ENCODE results near the gene COX4I1.

COX4I1 gene

DNA sequence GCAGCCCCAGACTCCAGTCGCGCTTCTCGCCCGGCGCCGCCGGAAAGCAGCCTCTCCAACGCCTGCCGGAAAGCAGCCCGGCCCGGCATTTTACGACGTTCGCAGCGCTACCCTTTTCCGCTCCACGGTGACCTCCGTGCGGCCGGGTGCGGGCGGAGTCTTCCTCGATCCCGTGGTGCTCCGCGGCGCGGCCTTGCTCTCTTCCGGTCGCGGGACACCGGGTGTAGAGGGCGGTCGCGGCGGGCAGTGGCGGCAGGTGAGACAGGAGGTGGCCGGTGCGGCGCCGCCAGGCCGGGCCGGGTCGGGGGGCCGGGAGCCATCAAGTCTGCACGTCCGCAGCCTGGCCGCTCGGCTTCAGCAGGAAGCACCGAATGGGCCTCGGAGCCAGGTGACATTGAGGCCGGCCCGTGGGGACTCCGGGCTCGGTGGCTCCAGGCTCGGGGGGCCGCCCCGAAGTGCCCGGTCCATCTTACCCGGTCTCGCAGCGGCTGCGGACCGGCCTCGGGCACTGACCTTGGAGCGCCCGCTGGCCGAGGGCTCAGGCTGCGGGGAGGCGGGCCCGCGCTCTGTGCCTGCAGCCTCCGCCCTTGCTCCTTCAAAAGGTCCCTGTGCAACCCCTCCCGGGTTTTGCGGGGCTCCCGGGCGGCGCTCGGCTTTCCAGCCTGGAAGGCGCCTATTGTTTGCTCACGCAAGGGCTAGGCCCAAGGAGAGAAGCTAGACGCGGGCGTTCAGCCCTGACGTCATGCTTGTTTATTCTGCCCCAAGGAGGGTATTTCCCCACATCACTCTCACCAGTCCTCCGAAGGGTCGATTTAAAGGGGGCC, at the start of gene COX4I1, which contains the start of gene EMC8:
Gene COX4I1 (plus strand): TSS at position 199 of the 824 bp plus-strand sequence. CDS start 1,511 bp downstream, outside the sequence.
Gene EMC8 (minus strand): TSS at position 48 of the 824 bp plus-strand sequence. CDS start 249 bp downstream, outside the sequence.
- peak; percentile 92 for DNase-seq

DNA sequence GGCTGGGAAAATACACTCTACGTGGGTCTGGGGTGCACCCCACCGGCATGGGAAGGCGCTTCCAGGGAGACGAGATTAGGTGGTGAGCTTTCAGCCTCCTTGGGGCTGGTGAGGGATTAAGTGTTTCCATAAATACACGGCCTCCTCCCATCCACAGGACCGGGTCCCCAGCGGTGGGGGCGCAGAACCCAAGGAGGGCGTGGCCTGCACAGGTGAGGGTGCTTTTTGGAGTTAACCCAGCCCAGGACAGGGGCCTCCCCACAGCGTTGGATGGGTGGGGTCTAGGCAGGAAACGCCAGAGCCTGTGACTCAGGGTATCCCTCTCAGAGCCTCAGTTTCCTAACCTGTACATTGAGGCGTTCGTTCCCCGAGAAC, 49.7 kb upstream of the COX4I1 start:
- DNase-seq: no peak

DNA sequence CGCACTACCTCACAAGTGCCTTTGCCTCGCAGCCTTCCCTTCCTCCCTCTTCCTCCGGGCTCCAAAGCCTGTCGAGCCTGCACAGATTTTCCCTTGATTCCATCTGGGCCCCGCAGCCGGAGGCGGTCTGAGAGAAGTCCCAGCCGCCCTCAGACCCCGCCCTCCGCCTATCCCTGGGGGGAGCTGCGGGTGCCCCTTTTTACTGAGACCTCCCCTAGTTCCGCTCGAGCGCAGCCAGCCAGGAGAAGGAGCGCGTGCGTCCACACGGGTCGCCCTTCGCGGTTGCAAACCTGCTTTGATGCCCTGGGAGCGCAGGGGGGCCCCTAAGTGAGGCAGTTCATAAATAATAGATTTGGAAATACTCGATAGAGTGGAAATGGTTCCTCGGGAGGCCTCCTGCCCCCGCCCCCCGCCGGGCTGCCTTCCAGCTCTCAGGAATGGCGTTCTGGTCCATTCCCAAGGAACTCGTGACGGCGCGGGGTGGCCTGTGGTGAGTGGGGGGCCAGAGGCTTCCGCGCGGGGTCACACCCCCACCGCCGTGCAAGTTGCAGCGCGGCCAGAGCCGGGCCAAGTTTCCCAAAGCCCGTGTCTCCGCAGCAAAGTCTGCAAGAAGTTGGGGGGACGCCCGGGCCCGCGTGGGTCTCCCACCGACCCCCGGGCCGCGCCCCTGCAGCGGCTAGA, 49.2 kb upstream of the COX4I1 start:
- peak; percentile 42 for DNase-seq

DNA sequence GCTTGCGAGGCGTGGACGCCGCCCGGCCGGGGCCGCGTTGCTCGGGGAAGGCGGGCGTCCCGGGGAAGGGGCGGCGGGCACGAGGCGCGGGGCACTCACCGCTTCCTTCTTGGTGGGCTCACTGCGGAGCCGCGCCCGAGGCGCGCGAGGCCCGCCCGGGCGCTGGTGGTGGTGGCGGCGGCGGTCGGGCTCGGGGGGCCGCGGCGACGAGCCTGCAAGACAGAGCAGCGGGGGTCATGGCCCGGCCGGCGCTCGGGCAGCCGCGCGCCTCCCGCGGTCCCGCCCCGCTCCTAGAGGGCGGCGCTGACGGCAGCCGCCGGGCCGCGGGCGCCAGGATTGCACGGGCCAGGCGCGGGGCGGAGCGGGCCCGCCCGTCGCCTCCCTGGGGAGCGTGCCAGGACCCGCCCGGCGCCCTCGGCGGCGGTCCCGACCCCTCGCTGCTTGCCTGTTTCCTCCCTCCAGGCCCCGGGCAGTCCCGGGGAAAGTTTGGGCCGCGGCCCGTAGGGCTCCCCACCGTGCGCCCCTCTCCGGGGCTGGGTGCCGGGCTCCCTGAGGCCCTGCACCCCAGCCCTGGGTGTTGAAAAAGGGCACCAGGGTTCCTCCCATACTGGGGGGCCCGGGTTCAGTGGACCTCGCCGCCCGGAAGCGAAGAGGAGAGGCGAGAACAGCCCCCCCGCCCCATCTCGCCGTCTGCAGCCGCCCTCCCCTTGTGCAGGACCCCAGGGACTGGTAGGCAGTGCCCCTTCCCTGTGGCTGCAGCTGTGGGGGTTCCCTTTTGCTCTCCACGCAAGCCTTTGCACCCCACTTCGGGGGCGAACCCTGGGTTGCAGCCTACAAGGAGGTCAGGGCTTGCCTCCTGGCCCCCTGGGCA, 48.4 kb upstream of the COX4I1 start, which contains the start of gene C16orf74:
Gene C16orf74 (minus strand): TSS at position 270 of the 871 bp plus-strand sequence. CDS start 15,879 bp downstream, outside the sequence.
- no peak for DNase-seq

- DNase-seq: no peak
Measured at GRCh38 chr16:85751698-85752501, 47.6 kb upstream of the COX4I1 start.

DNA sequence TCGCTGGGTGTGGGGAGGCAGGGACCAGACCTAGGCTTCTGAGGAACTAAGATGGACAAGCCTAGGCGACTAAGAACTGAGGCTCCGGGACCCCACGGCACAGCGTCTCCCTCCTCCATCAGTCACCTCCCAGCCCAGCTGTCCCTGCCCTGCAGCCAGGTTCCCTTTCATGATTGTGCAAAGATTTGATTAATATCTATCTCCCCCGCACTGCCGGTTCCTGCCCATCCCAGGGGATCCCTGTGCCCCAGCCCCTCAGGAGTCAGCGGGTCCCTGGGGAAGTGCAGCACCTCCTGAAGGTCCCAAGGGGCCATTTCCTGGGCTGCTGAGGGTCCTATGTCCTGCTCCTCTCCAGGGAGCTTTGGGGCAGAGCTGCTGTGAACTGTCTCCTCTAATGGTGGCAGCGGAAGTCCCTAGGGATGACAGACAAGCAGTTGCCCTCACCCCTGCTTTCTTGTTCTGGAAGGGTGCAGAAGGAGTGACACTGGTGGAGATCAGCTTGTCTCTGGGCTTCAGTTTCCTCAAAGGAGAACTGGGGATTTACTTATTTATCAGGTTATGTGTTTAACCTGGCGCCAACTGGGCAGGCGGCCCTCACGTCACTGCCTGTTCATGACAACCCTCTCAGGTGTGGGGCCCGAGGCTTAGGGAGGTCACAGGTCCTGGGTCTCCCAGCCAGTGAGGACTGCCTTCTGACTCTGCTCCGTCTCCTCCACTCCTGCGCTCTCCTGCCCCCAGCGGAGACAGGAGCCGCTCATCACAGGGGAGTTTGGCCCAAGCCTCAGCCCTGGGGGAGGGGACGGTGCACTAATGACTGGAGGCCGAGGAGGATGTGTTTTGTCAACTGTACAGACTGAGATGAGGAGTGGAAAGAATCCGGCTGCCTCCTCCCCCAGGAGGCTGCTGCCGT, 46.7 kb upstream of the COX4I1 start:
- no peak for DNase-seq

GRCh38 chr16:85753559-85753958, 45.9 kb upstream of the COX4I1 start:
- DNase-seq: no peak

- DNase-seq: no peak
Measured at GRCh38 chr16:85753976-85754375, 45.5 kb upstream of the COX4I1 start.

GRCh38 chr16:85754413-85754812, 45.1 kb upstream of the COX4I1 start:
- DNase-seq: peak; percentile 24

DNA sequence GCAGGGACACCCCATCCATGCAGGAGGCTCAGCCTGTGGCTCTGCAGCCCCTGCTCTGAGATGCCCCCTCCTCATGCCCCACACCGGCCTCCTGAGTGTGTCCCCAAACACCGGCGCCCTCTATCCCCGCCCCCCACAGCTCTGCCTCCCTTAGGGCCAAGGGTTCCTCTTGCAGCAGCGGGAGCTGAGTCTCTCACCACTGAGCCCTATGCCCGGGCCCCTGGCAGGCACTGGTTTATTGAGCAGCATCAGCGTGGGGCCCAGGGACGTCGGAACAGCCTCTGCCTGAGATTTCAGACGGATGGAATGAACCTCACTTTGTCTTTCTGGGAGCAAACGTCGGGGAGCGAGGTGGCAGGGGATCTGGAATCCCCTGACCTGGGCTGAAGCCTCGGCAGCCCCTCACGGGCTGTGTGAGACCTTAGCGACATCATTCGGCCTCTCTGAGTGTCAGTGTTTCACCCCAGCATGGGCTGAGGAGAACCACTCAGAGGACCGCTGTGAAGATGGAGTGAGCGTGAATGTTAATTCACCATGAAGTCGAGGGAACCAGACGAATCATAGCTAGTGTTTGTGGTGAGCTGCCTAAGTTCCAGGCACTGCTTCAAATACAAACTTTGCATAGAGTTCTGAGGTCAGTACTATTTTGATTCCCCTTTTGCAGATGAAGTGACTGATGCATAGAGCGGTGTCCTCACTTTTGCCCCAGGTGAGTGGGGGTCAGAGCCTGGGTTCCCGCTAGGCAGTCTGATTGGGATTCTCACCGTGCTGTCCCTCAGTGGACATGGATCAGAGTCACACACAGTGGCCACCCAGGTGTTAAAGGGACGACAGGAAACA, 43.3 kb upstream of the COX4I1 start:
- DNase-seq: peak; percentile 34

- DNase-seq: no peak
Measured at GRCh38 chr16:85757341-85757822, 42.1 kb upstream of the COX4I1 start.

DNA sequence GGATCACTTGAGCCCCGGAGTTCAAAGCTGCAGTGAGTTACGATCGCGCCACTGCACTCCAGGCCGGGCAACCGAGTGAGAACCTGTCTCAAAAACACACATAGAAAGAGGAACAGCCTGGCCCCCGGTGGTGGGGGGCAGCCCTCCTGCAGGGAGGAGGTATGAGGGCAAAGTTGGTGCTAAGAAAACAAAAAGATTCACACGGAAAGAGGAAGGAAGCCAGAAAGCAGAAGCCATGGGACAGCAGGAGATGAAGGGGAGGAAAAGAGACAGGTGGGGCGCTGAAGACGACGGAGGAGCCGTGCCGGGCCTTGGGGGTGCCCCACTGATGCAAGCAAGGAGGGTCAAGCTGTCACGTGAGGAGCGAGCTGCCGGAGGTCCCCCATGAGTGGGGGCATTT, 40.4 kb upstream of the COX4I1 start:
- DNase-seq: peak; percentile 61

- peak; percentile 51 for DNase-seq
Measured at GRCh38 chr16:85759631-85760419, 39.7 kb upstream of the COX4I1 start.

DNA sequence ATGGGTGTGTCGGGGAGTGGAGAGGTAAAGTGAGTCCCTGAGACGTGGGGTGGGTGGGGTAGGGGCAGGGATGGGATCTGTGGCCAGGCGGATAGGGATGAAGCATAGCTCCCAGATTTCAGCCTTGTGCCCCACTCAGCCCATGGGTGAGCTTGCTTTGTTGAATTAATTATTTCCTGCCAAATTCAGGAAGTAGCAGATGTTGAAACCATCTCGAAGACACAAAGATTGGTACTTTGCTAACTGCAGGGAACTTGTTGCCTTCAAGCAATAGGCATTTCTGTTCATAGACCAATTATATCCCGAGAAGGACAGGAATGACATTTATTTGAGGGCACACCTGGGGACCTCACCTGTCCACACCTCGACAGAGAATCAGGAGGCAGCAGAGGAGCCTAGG, 37.6 kb upstream of the COX4I1 start:
- DNase-seq: no peak

DNA sequence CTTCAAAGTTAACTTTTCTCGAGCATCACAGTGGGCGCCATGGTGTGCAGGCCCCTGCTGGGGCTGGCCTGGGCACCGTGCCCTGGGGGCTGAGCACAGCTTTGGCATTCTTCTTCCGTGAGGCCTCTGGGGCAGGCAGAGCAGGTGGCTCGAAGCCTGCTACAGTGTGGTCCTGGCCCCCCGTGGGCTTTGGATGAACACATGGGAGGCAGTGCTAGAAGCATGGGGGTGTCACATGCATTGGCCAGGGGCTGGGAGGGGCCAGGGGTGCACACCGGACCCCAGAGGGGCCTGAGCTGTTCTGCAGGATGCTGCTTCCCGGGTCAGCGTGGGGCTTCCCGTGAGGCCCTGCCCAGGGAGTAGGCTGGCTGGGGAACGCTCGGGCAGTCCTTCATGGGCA, 36.5 kb upstream of the COX4I1 start:
- DNase-seq: no peak

DNA sequence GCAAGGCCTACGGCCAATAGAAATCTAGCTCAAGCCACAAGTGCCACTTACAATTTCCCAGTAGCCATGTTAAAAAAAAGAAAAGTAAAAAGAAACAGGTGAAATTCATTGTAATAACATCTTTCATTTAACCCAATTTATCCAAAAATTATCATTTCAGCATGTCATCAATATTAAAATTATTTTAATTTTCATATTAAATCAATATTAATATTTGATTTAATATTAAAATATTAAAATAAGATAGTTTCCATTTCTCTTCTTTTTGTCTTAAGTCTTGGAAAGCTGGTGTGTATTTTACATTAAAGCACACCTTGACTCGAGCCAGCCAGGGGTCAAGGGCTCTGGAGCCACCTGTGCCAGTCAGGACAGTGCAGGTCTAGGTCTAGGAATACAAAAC, 35.9 kb upstream of the COX4I1 start:
- DNase-seq: no peak

DNA sequence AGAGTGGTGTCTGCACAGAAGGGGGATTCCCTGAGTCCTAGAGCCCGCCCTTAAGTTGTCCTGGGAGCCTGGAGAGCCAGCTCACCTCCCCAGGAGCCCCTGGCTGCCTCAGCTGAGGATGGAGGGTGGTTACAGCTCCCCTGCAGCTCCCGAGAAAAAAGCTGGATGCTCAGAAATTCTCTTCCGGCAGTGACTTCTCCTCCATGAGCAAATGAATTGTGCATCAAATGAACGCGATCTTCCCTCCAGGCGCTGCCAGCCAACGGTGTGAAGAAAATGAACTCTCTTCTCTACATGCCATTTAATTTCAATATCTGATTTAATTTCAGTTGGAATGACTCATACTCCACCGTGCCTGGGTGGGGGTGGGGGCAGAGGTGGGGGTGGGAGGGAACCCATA, 34.3 kb upstream of the COX4I1 start:
- DNase-seq: no peak

GRCh38 chr16:85765767-85766166, 33.7 kb upstream of the COX4I1 start:
- DNase-seq: no peak

GRCh38 chr16:85767531-85767930, 32.0 kb upstream of the COX4I1 start:
- no peak for DNase-seq

Measured in CD4-positive, alpha-beta T cell treated with Interferon gamma for 1 hour (primary cell).